ENCODE results near the gene DUSP8.

GRCh38 chr11:1530686-1531448 is 41.2 kb downstream of the DUSP8 start:
- TF ChIP-seq, protein P1, sequence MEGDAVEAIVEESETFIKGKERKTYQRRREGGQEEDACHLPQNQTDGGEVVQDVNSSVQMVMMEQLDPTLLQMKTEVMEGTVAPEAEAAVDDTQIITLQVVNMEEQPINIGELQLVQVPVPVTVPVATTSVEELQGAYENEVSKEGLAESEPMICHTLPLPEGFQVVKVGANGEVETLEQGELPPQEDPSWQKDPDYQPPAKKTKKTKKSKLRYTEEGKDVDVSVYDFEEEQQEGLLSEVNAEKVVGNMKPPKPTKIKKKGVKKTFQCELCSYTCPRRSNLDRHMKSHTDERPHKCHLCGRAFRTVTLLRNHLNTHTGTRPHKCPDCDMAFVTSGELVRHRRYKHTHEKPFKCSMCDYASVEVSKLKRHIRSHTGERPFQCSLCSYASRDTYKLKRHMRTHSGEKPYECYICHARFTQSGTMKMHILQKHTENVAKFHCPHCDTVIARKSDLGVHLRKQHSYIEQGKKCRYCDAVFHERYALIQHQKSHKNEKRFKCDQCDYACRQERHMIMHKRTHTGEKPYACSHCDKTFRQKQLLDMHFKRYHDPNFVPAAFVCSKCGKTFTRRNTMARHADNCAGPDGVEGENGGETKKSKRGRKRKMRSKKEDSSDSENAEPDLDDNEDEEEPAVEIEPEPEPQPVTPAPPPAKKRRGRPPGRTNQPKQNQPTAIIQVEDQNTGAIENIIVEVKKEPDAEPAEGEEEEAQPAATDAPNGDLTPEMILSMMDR (IDR thresholded peaks at IDR 0.05; ENCODE audit: low read depth, low read length) = no peak
- TF ChIP-seq POLR2A (IDR thresholded peaks at IDR 0.05; ENCODE audit: extremely low read depth, insufficient read length) = no peak
- TF ChIP-seq MAX (IDR thresholded peaks at IDR 0.05; ENCODE audit: low read depth, low read length) = no peak

All from NB4 (cell line).